Epithelial cell of esophagus (primary cell): ENCODE data around the gene NHLRC2.
"Not testable (repeated sequence)": the region's sequence is repeated elsewhere in the genome, so short reads cannot be mapped to it uniquely, and the experiment has no call there.

Source experiments
- DNase-seq: peaks from one replicate; pipeline ENCODE4 v3.0.0; 2010; ENCODE audit warnings: low read depth
- H3K4me3 ChIP-seq: 2 replicates; pipeline ENCODE4 v1.5.1; 2011; ENCODE audit warnings: mild to moderate bottlenecking, low read length, control low read depth
- TF ChIP-seq, protein P1 (sequence below): IDR thresholded peaks from 2 replicates; pipeline ENCODE4 v1.5.1; 2011; ENCODE audit warnings: low read depth, mild to moderate bottlenecking, low read length, control low read depth, inconsistent platforms; ENCODE audit not compliant: insufficient read depth; ENCODE audit errors: missing control alignments

NHLRC2 gene

DNA sequence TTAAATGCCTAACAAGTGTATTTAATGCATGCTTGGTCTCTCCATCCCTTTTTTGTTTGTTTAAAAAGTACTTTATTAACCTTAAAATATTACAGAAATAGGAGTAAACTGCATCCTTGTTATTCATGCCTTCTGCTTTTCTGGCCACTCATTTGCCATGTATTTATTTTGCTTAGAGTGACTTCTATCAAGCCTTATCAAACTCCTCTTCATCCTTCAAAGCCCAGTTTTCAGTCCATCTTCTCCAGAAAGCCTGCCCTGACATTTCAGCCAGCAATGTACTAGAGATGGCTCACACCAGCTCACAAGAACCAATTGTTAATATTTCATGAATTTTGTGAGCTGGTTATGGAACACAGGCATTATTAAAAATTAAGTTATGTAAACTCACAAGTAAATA lies 82.8 kb downstream of the NHLRC2 start:
- DNase-seq = no peak
- TF ChIP-seq, protein P1, sequence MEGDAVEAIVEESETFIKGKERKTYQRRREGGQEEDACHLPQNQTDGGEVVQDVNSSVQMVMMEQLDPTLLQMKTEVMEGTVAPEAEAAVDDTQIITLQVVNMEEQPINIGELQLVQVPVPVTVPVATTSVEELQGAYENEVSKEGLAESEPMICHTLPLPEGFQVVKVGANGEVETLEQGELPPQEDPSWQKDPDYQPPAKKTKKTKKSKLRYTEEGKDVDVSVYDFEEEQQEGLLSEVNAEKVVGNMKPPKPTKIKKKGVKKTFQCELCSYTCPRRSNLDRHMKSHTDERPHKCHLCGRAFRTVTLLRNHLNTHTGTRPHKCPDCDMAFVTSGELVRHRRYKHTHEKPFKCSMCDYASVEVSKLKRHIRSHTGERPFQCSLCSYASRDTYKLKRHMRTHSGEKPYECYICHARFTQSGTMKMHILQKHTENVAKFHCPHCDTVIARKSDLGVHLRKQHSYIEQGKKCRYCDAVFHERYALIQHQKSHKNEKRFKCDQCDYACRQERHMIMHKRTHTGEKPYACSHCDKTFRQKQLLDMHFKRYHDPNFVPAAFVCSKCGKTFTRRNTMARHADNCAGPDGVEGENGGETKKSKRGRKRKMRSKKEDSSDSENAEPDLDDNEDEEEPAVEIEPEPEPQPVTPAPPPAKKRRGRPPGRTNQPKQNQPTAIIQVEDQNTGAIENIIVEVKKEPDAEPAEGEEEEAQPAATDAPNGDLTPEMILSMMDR = no peak
- no peak overlapping the region for H3K4me3 ChIP-seq

DNA sequence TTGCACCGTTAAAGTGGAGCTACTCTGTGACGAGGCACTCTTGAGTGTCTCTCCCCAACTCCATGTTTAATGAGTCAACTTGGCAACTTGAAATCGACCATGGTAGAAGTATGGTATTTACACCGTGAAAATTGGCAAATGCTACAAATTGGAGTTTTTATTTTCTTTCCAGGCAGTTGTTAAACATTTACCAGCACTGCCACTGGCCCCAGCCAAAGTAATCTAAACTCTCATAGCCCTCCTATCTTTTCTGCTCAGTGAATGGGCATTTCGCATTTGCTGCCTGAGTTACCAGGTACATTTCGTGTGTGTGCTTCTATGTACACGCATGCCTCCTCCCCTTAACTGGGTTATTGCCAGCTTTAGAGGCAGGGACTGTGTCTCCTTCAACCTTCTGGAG lies 83.3 kb downstream of the NHLRC2 start:
- TF ChIP-seq, protein P1 = no peak
- H3K4me3 ChIP-seq = no peak overlapping the region
- no peak for DNase-seq

DNA sequence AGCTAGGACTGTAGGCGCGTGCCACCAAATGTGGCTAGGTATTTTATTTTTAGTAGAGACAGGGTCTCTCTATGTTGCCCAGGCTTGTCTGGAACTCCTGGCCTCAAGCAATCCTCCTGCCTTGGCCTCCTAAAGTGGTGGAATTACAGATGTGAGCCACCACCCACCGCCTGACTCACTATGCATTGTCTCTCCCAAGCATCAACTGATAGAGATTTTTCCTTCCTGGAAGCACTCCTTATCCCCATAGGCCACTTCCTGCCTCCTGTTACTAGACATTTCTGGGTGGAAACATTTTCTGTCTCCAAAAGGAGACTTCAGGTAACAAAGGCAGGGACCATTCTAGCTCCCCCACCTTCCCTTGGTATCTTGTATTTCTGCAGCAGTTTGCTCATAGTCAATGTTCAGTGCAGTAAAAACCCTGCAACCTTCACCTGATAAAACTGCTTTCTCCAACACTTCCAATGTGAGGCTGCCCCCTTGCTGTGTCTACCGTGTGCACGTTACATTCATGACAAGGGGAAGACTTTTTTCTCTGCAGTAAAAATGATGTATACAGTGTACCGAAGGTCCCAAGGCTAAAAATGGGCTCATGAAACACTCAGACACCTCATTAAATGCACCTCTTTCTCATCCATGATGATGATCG lies 84.9 kb downstream of the NHLRC2 start:
- TF ChIP-seq, protein P1 = no peak
- no peak for DNase-seq
- no peak overlapping the region for H3K4me3 ChIP-seq

DNA sequence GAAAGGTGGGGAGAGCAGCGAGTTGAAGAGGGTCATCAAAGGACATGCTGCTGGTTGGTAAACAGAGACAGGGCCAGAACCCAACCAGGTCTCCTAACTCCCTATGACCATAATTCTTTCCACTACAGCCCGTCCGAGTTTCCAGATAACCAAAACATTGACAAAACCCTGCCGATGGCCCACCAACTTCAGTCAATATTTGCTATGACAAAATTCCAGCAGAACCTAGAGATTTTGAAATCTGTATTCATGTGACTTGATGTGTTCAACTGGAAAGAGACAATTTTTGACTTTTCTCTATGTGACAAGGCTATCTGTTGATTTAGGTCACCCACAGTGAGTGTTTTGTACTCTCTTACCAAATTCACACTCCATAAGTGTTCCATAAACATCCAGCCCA lies 86.7 kb downstream of the NHLRC2 start:
- no peak for DNase-seq
- H3K4me3 ChIP-seq = no peak overlapping the region
- TF ChIP-seq, protein P1 = no peak

DNA sequence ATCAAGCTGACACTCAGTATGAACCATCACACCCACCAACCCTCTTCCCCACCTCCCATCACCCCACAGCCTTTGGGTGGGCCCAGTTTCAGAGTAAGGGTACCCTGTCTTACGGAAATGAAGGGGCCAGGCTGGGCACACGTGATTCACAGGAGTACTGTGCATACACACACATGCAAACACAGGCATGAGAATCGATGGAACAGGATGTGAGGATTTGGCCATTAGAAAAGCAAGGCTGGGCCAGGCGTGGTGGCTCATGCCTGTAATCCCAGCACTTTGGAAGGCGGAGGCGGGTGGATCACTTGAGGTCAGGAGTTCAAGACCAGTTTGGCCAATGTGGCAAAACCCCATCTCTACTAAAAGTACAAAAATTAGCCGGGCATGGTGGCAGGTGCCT lies 88.7 kb downstream of the NHLRC2 start:
- DNase-seq = not testable (repeated sequence)

DNA sequence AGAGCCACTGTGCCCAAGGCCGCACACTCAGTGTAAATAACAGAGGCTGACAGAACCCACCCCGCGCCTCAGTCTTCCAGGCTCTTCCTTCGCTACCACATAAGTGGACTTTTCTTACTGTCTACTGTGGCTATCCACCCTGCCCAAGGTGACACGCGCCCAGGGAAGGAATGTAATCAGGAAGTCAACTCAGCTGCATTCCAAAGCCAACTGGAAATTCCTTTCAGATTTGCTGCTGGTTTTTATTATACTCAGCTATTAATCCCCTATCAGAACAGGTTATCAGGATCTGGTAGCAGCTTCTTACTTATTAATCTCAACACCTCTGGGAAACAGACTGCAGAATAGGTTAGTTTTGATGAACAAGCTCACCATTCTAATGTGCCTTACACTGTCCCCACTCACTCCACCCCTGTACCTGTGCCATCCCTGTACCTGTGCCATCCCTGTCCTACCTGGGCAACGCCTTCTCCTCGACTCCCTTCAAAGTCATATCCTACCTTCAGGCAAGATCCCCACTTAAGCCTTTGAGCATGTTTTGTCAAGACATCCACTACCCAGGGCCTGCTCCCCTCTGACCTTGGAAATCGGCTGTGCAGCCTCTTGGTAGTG lies 90.7 kb downstream of the NHLRC2 start:
- H3K4me3 ChIP-seq = no peak overlapping the region
- peak; percentile 72 for DNase-seq
- TF ChIP-seq, protein P1 = no peak

More for the DNA sequence above, 88.7 kb downstream of the NHLRC2 start:
- H3K4me3 ChIP-seq = not testable (repeated sequence)

DNA sequence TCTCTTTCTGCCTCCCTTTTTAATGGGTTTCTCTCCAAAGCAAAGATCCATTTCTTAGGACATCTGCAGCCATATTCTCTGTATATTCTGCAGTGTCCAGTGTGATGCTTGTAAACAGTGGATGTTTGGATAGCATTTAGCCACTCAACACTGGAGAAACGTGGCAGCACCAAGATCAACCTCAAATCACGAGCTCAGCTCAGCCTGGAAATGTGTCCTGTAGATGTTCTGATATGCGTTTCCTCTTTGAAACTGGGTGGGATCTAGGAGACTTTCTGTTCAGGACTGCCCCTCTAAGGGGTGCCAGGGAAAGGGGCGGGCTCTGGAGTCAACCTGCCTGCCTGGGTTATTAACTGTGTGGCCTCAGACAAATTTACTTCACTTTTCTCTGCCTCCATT lies 91.2 kb downstream of the NHLRC2 start:
- no peak for DNase-seq
- TF ChIP-seq, protein P1 = no peak
- no peak overlapping the region for H3K4me3 ChIP-seq
